ENCODE measurements around the gene LPIN3. TPM values are rescaled to one million over a fixed set of nuclear protein-coding genes. Genes with fewer than 3 reads are reported as not detected.

The LPIN3 gene
- total RNA-seq, 1 donor from 2014 or later = 0.52 TPM

- Histone ChIP-seq H3K9ac (ENCODE audit: low read depth in 1 of 3, low read length in 3 of 3) (no peak overlapping the region), H3K4me3 (ENCODE audit: low read length in 3 of 3) (no peak overlapping the region), H3K27me3 (ENCODE audit: control insufficient read depth in 3 of 3, insufficient read depth in 3 of 3, low read length in 3 of 3) (peaks cover 33 to 46% (median 39%) of the 10 kb centered on the region in 3 donors), H3K36me3 (ENCODE audit: control insufficient read depth in 3 of 3, insufficient read depth in 3 of 3, low read length in 3 of 3) (no peaks in the 10 kb centered on the region), H3K27ac (ENCODE audit: low read depth, low read length) (no peak overlapping the region), H3K9me3 (ENCODE audit: control insufficient read depth in 3 of 3, low read length in 3 of 3) (no peaks in the 10 kb centered on the region), H3K4me1 (ENCODE audit: control insufficient read depth in 3 of 3, insufficient read depth in 3 of 3, low read length in 3 of 3) (peaks cover 18 to 25% (median 23%) of the 10 kb centered on the region in 3 donors)
Observed at GRCh38 chr20:41363601-41364000, 23.0 kb downstream of the LPIN3 start.

- Histone ChIP-seq H3K4me1 (ENCODE audit: control insufficient read depth in 3 of 3, insufficient read depth in 3 of 3, low read length in 3 of 3) (peaks cover 18 to 25% (median 23%) of the 10 kb centered on the region in 3 donors), H3K4me3 (ENCODE audit: low read length in 3 of 3) (no peak overlapping the region), H3K9me3 (ENCODE audit: control insufficient read depth in 3 of 3, low read length in 3 of 3) (no peaks in the 10 kb centered on the region), H3K27me3 (ENCODE audit: control insufficient read depth in 3 of 3, insufficient read depth in 3 of 3, low read length in 3 of 3) (peaks cover 33 to 46% (median 44%) of the 10 kb centered on the region in 3 donors), H3K36me3 (ENCODE audit: control insufficient read depth in 3 of 3, insufficient read depth in 3 of 3, low read length in 3 of 3) (no peaks in the 10 kb centered on the region), H3K9ac (ENCODE audit: low read depth in 1 of 3, low read length in 3 of 3) (no peak overlapping the region), H3K27ac (ENCODE audit: low read depth, low read length) (no peak overlapping the region)
Observed at GRCh38 chr20:41364236-41364855, 23.7 kb downstream of the LPIN3 start.

- H3K9me3 ChIP-seq (ENCODE audit: control insufficient read depth in 3 of 3, low read length in 3 of 3) = no peaks in the 10 kb centered on the region
- H3K36me3 ChIP-seq (ENCODE audit: control insufficient read depth in 3 of 3, insufficient read depth in 3 of 3, low read length in 3 of 3) = no peaks in the 10 kb centered on the region
- no peak overlapping the region for H3K9ac ChIP-seq (ENCODE audit: low read depth in 1 of 3, low read length in 3 of 3)
- H3K27me3 ChIP-seq (ENCODE audit: control insufficient read depth in 3 of 3, insufficient read depth in 3 of 3, low read length in 3 of 3) = peaks cover 33 to 46% (median 44%) of the 10 kb centered on the region in 3 donors
- H3K27ac ChIP-seq (ENCODE audit: low read depth, low read length) = no peak overlapping the region
- no peak overlapping the region for H3K4me3 ChIP-seq (ENCODE audit: low read length in 3 of 3)
- H3K4me1 ChIP-seq (ENCODE audit: control insufficient read depth in 3 of 3, insufficient read depth in 3 of 3, low read length in 3 of 3) = peaks cover 18 to 25% (median 23%) of the 10 kb centered on the region in 3 donors
Observed at GRCh38 chr20:41364967-41365765, 24.5 kb downstream of the LPIN3 start.

- no peaks in the 10 kb centered on the region for H3K9me3 ChIP-seq (ENCODE audit: control insufficient read depth in 3 of 3, low read length in 3 of 3)
- no peaks in the 10 kb centered on the region for H3K36me3 ChIP-seq (ENCODE audit: control insufficient read depth in 3 of 3, insufficient read depth in 3 of 3, low read length in 3 of 3)
- no peak overlapping the region for H3K27ac ChIP-seq (ENCODE audit: low read depth, low read length)
- H3K4me3 ChIP-seq (ENCODE audit: low read length in 3 of 3) = peak overlapping the region in 2 of 3 donors; percentile 22 to 51
- no peak overlapping the region for H3K9ac ChIP-seq (ENCODE audit: low read depth in 1 of 3, low read length in 3 of 3)
- H3K27me3 ChIP-seq (ENCODE audit: control insufficient read depth in 3 of 3, insufficient read depth in 3 of 3, low read length in 3 of 3) = peaks cover 33 to 46% (median 44%) of the 10 kb centered on the region in 3 donors
- H3K4me1 ChIP-seq (ENCODE audit: control insufficient read depth in 3 of 3, insufficient read depth in 3 of 3, low read length in 3 of 3) = peaks cover 18 to 25% (median 23%) of the 10 kb centered on the region in 3 donors
Observed at GRCh38 chr20:41365777-41366545, 25.3 kb downstream of the LPIN3 start.

- Histone ChIP-seq H3K4me1 (ENCODE audit: control insufficient read depth in 3 of 3, insufficient read depth in 3 of 3, low read length in 3 of 3) (peaks cover 11 to 17% (median 16%) of the 10 kb centered on the region in 3 donors), H3K4me3 (ENCODE audit: low read length in 3 of 3) (peak within 1 kb of the TSS in 2 of 3 donors; percentile 35 to 51), H3K9me3 (ENCODE audit: control insufficient read depth in 3 of 3, low read length in 3 of 3) (no peaks in the 10 kb centered on the region), H3K36me3 (ENCODE audit: control insufficient read depth in 3 of 3, insufficient read depth in 3 of 3, low read length in 3 of 3) (no peaks in the 10 kb centered on the region), H3K27ac (ENCODE audit: low read depth, low read length) (no peak within 1 kb of the TSS), H3K27me3 (ENCODE audit: control insufficient read depth in 3 of 3, insufficient read depth in 3 of 3, low read length in 3 of 3) (peaks cover 33 to 46% (median 44%) of the 10 kb centered on the region in 3 donors), H3K9ac (ENCODE audit: low read depth in 1 of 3, low read length in 3 of 3) (no peak within 1 kb of the TSS)
Observed at GRCh38 chr20:41366546-41367392, 26.1 kb downstream of the LPIN3 start, which contains the start of gene EMILIN3. Gene EMILIN3 (minus strand): TSS chr20:41366818. CDS start chr20:41366634, 184 bp downstream.

GRCh38 chr20:41367393-41367695 is 26.7 kb downstream of the LPIN3 start:
- H3K4me1 ChIP-seq (ENCODE audit: control insufficient read depth in 3 of 3, insufficient read depth in 3 of 3, low read length in 3 of 3) = peaks cover 7 to 11% (median 11%) of the 10 kb centered on the region in 3 donors
- H3K36me3 ChIP-seq (ENCODE audit: control insufficient read depth in 3 of 3, insufficient read depth in 3 of 3, low read length in 3 of 3) = no peaks in the 10 kb centered on the region
- H3K9ac ChIP-seq (ENCODE audit: low read depth in 1 of 3, low read length in 3 of 3) = no peak overlapping the region
- H3K9me3 ChIP-seq (ENCODE audit: control insufficient read depth in 3 of 3, low read length in 3 of 3) = no peaks in the 10 kb centered on the region
- H3K27ac ChIP-seq (ENCODE audit: low read depth, low read length) = no peak overlapping the region
- no peak overlapping the region for H3K4me3 ChIP-seq (ENCODE audit: low read length in 3 of 3)
- H3K27me3 ChIP-seq (ENCODE audit: control insufficient read depth in 3 of 3, insufficient read depth in 3 of 3, low read length in 3 of 3) = peaks cover 33 to 46% (median 44%) of the 10 kb centered on the region in 3 donors

- H3K27ac ChIP-seq (ENCODE audit: low read depth, low read length) = no peak overlapping the region
- H3K27me3 ChIP-seq (ENCODE audit: control insufficient read depth in 3 of 3, insufficient read depth in 3 of 3, low read length in 3 of 3) = peaks cover 33 to 44% (median 42%) of the 10 kb centered on the region in 3 donors
- no peaks in the 10 kb centered on the region for H3K36me3 ChIP-seq (ENCODE audit: control insufficient read depth in 3 of 3, insufficient read depth in 3 of 3, low read length in 3 of 3)
- no peak overlapping the region for H3K4me3 ChIP-seq (ENCODE audit: low read length in 3 of 3)
- no peaks in the 10 kb centered on the region for H3K9me3 ChIP-seq (ENCODE audit: control insufficient read depth in 3 of 3, low read length in 3 of 3)
- no peak overlapping the region for H3K9ac ChIP-seq (ENCODE audit: low read depth in 1 of 3, low read length in 3 of 3)
- peaks cover 3 to 7% (median 6%) of the 10 kb centered on the region in 3 donors for H3K4me1 ChIP-seq (ENCODE audit: control insufficient read depth in 3 of 3, insufficient read depth in 3 of 3, low read length in 3 of 3)
Observed at GRCh38 chr20:41367956-41368355, 27.3 kb downstream of the LPIN3 start.

GRCh38 chr20:41369673-41370072 is 29.1 kb downstream of the LPIN3 start:
- Histone ChIP-seq H3K4me3 (ENCODE audit: low read length in 3 of 3) (no peak overlapping the region), H3K27me3 (ENCODE audit: control insufficient read depth in 3 of 3, insufficient read depth in 3 of 3, low read length in 3 of 3) (peaks cover 26 to 35% (median 29%) of the 10 kb centered on the region in 3 donors), H3K4me1 (ENCODE audit: control insufficient read depth in 3 of 3, insufficient read depth in 3 of 3, low read length in 3 of 3) (peaks cover 3 to 7% (median 6%) of the 10 kb centered on the region in 3 donors), H3K36me3 (ENCODE audit: control insufficient read depth in 3 of 3, insufficient read depth in 3 of 3, low read length in 3 of 3) (no peaks in the 10 kb centered on the region), H3K9ac (ENCODE audit: low read depth in 1 of 3, low read length in 3 of 3) (no peak overlapping the region), H3K27ac (ENCODE audit: low read depth, low read length) (no peak overlapping the region), H3K9me3 (ENCODE audit: control insufficient read depth in 3 of 3, low read length in 3 of 3) (no peaks in the 10 kb centered on the region)

GRCh38 chr20:41370176-41370575 is 29.6 kb downstream of the LPIN3 start:
- H3K9ac ChIP-seq (ENCODE audit: low read depth in 1 of 3, low read length in 3 of 3) = no peak overlapping the region
- peaks cover 21 to 30% (median 24%) of the 10 kb centered on the region in 3 donors for H3K27me3 ChIP-seq (ENCODE audit: control insufficient read depth in 3 of 3, insufficient read depth in 3 of 3, low read length in 3 of 3)
- H3K4me3 ChIP-seq (ENCODE audit: low read length in 3 of 3) = no peak overlapping the region
- H3K4me1 ChIP-seq (ENCODE audit: control insufficient read depth in 3 of 3, insufficient read depth in 3 of 3, low read length in 3 of 3) = peaks cover 3 to 7% (median 6%) of the 10 kb centered on the region in 3 donors
- no peak overlapping the region for H3K27ac ChIP-seq (ENCODE audit: low read depth, low read length)
- no peaks in the 10 kb centered on the region for H3K9me3 ChIP-seq (ENCODE audit: control insufficient read depth in 3 of 3, low read length in 3 of 3)
- no peaks in the 10 kb centered on the region for H3K36me3 ChIP-seq (ENCODE audit: control insufficient read depth in 3 of 3, insufficient read depth in 3 of 3, low read length in 3 of 3)
